ENCODE results near the gene ABL1. TPM values are rescaled to one million over a fixed set of nuclear protein-coding genes. Genes with fewer than 3 reads are reported as not detected.

Gene ABL1
- total RNA-seq, 1 donor from 2014 or later = 33.0 TPM

DNA sequence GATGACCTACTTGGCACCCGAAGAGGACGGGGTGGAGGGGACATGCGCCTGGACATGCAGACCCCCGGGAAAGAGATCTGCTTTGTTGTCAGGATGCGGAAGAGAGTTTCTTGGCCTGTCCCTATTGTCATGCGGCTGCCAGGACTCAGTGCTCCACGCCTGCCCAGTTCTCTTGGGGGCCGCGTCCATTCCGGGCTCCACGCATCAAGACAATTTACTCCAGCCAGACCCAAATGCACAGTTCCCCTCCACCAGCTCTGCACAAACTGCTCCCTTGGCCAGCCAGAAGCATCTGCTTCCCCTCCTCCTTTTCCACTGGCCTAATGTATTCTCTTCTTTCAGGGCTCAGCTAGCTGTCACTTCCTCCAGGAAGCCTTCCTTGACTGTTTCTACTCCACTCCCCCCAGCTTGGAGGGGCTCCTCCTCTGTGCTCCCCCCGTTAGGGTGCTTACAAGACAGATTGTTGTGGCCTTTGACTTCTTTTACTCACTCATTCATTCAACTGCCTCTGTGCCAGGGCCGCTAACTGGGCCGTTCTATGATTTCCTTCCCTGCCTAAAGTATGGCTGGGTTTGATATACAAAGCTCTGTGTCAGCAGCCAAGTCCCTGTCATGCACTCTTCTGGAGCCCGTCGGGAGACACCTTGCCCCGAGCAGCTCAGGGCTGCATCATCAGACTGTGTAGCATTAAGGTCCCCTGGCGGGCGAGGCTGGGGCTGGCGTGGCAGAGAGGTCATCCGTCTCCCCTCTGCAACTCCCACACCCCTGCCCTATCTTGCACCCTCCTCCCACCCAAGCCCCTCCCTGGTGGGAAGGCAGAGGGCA, 97.4 kb downstream of the ABL1 start:
- peak; percentile 77 for DNase-seq (ENCODE audit: missing footprints)
- intact Hi-C loops (cut with DNase I) = loop anchor here (10.0 kb wide), 1 partner anchor 112 kb away; no protein-coding TSS in a partner anchor
- peak; percentile 91 for ATAC-seq

GRCh38 chr9:130933114-130934046, 98.3 kb downstream of the ABL1 start:
- peak; percentile 57 for DNase-seq (ENCODE audit: missing footprints)
- peak; percentile 18 for ATAC-seq
- intact Hi-C loops (cut with DNase I) = loop anchor here (1.0 to 10.0 kb wide), 2 partner anchors 64 to 111 kb away; no protein-coding TSS in a partner anchor

GRCh38 chr9:130934246-130934645, 99.2 kb downstream of the ABL1 start:
- DNase-seq (ENCODE audit: missing footprints) (peak; percentile 58), ATAC-seq (no peak)
- intact Hi-C loops (cut with DNase I) = loop anchor here (1.0 to 10.0 kb wide), 2 partner anchors 65 to 111 kb away; no protein-coding TSS in a partner anchor

- ATAC-seq (no peak), DNase-seq (ENCODE audit: missing footprints) (peak; percentile 17)
- intact Hi-C loops (cut with DNase I) = loop anchor here (1.0 to 10.0 kb wide), 2 partner anchors 66 to 110 kb away; no protein-coding TSS in a partner anchor
Observed at GRCh38 chr9:130934702-130935647, 99.9 kb downstream of the ABL1 start.

DNA sequence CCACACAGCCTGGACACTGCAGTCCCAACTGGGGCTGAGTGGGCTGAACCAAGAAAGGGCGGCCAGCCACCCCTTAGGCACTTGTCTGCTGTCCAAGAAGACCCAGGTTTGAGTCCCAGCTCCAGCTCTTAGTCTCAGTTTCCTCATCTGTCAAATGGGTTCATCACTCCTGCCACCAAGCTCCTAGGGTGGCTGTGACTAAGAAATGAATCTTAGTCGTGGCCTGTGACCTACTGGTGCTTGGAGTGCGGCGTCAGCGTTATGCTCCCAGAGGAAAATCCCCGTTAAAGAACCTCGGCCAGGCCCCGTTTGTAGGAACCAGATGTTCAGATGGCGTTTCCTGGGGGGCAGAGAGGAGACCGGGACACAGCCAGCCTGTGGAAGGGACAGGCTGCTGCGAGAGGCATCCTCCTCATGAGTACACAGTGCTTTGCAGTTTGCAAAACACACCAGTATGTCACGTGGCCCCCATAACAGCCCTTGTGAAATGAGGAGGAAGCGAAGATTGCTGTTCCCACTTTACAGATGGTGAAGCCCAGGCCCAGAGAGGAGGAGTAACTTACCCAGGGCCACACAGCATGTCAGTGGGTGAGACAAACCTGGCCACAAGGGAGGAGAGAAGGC, 100.7 kb downstream of the ABL1 start:
- intact Hi-C loops (cut with DNase I) = loop anchor here (10.0 kb wide), 1 partner anchor 109 kb away; no protein-coding TSS in a partner anchor
- DNase-seq (ENCODE audit: missing footprints) = peak; percentile 18

DNA sequence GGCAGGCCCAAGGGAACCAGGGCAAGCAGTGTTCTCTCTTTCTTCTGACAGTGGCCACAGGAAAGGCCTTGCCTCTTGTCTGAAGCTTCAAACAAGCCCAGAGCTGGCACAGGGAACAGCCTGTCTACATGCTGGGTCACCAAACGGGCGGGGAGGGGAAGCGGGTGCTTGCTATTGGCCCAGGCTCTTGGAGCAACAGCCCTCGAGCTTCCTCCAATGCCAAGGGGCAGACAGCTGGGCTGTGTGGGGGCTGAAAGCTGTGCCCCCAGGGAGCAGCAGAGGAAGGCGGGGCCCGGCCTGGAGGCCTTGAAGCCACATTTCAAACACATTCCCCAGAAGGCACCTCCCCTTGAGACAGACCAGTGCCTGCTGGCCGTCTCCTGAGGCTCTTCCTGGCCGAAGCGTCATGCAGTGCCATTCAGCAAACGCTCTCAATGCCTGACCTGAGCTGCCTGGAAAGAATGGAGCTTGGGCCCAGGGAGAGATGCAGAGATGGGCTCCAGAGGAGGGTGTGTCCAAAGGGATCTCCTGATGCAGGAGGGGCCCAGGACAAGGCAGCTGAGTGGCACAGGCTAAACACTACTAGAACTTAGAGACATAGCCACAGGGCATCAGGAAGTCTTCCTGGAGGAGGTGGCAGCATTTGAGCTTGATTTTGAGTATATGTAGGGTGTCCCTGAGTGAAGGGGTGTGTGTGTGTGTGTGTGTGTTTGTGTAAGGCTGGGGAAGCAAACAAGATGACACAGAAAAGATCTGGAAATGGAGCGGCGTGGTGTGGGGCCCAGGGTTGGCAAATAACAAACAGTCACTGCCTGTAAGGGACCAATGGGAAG, 101.4 kb downstream of the ABL1 start:
- intact Hi-C loops (cut with DNase I) = loop anchor here (10.0 kb wide), 1 partner anchor 108 kb away; no protein-coding TSS in a partner anchor
- ATAC-seq = no peak
- peak; percentile 76 for DNase-seq (ENCODE audit: missing footprints)

More for the DNA sequence above, 100.7 kb downstream of the ABL1 start:
- ATAC-seq = no peak

Other genes with a start within 250 kb of the ABL1 start
- not detected for gene PRDM12, start 170.7 kb upstream of the ABL1 start, total RNA-seq
- 11.2 TPM for gene EXOSC2, start 141.5 kb upstream of the ABL1 start, total RNA-seq
- gene QRFP, start 61.6 kb downstream of the ABL1 start, total RNA-seq = not detected
- gene FIBCD1, start 104.0 kb downstream of the ABL1 start, total RNA-seq = 0.57 TPM
- gene LAMC3, start 173.9 kb downstream of the ABL1 start, total RNA-seq = 0.22 TPM